CD14-positive monocyte (primary cell): ENCODE data around the gene KATNBL1. TPM values are rescaled to one million over a fixed set of nuclear protein-coding genes. Genes with fewer than 3 reads are reported as not detected.

Experiments used
- DNase-seq, 3 donors: peaks; one replicate each; pipeline ENCODE4 v3.0.0-alpha.2; 2011 to 2022
- H2AFZ ChIP-seq: 2 replicates; pipeline ENCODE4 v1.6.0; 2012; ENCODE audit warnings: mild to moderate bottlenecking, low read depth, low read length, inconsistent platforms; ENCODE audit not compliant: insufficient read depth, poor library complexity, severe bottlenecking
- H3K27ac ChIP-seq, 2 donors: 1 replicate in 1 of 2; 2 replicates in 1 of 2; pipeline ENCODE4 v1.5.1; 2012 to 2013; ENCODE audit warnings: low read length in 2 of 2, control low read depth in 1 of 2, inconsistent platforms in 1 of 2, low read depth in 1 of 2, mild to moderate bottlenecking in 1 of 2
- H3K27me3 ChIP-seq, 2 donors: one replicate each; pipeline versions ENCODE4 v1.6.0 to v1.6.1; 2011 to 2013; ENCODE audit warnings: low read length in 2 of 2; ENCODE audit not compliant: control insufficient read depth in 2 of 2, insufficient read depth in 2 of 2
- H3K36me3 ChIP-seq, 2 donors: replicated peaks in 1 of 2; 1 replicate in 1 of 2; 2 replicates in 1 of 2; pipeline versions ENCODE4 v1.5.1 to v1.6.1; 2012 to 2013; ENCODE audit warnings: low read length in 2 of 2, control low read depth in 1 of 2, inconsistent platforms in 1 of 2, mild to moderate bottlenecking in 1 of 2; ENCODE audit not compliant: insufficient read depth in 2 of 2, control insufficient read depth in 1 of 2
- H3K4me1 ChIP-seq, 2 donors: 1 replicate in 1 of 2; 2 replicates in 1 of 2; pipeline versions ENCODE4 v1.5.1 to v1.6.1; 2012 to 2013; ENCODE audit warnings: low read length in 2 of 2, control low read depth in 1 of 2, inconsistent platforms in 1 of 2, mild to moderate bottlenecking in 1 of 2, moderate library complexity in 1 of 2; ENCODE audit not compliant: insufficient read depth in 2 of 2, control insufficient read depth in 1 of 2
- H3K4me2 ChIP-seq: replicated peaks from 2 replicates; pipeline ENCODE3; 2012; ENCODE audit warnings: low read length, moderate library complexity, mild to moderate bottlenecking; ENCODE audit not compliant: poor library complexity, severe bottlenecking; ENCODE audit errors: extremely low read depth
- H3K4me3 ChIP-seq, 3 experiments: fragments of 200-600 bp in 1 of 3; sonication (generic) in 1 of 3; replicated peaks in 1 of 3; 1 replicate in 2 of 3; 2 replicates in 1 of 3; pipeline ENCODE4 v1.5.1; 2011 to 2013; ENCODE audit warnings: low read length in 3 of 3, mild to moderate bottlenecking in 3 of 3, control low read depth in 2 of 3, low read depth in 2 of 3, inconsistent platforms in 1 of 3, moderate library complexity in 1 of 3
- H3K79me2 ChIP-seq: 2 replicates; pipeline ENCODE4 v1.6.0; 2012; ENCODE audit warnings: mild to moderate bottlenecking, control low read depth, inconsistent platforms, low read length, moderate library complexity; ENCODE audit not compliant: insufficient read depth
- H3K9ac ChIP-seq: 2 replicates; pipeline ENCODE4 v1.6.0; 2017; ENCODE audit warnings: low read length, mild to moderate bottlenecking; ENCODE audit not compliant: insufficient read depth, poor library complexity, severe bottlenecking
- H3K9me3 ChIP-seq, 2 donors: replicated peaks in 1 of 2; 1 replicate in 1 of 2; 2 replicates in 1 of 2; pipeline versions ENCODE4 v1.5.1 to v1.6.1; 2012 to 2013; ENCODE audit warnings: low read length in 2 of 2, control low read depth in 1 of 2; ENCODE audit not compliant: control insufficient read depth in 1 of 2, insufficient read depth in 1 of 2
- H4K20me1 ChIP-seq: 2 replicates; pipeline ENCODE4 v1.6.0; 2012; ENCODE audit warnings: mild to moderate bottlenecking, low read length, control low read depth, moderate library complexity; ENCODE audit not compliant: insufficient read depth
- H3K27ac Mint-ChIP-seq, 7 donors: one replicate each; pipeline ENCODE4 v1.8.0; 2020; ENCODE audit warnings: mild to moderate bottlenecking in 7 of 7, mixed read lengths in 7 of 7, moderate library complexity in 6 of 7, inconsistent platforms in 2 of 7
- H3K27me3 Mint-ChIP-seq, 3 donors: one replicate each; pipeline ENCODE4 v1.8.0; 2021 to 2022; ENCODE audit warnings: low read depth in 3 of 3, mild to moderate bottlenecking in 3 of 3, mixed read lengths in 3 of 3, moderate library complexity in 3 of 3, inconsistent platforms in 1 of 3
- H3K36me3 Mint-ChIP-seq, 2 donors: one replicate each; pipeline ENCODE4 v1.8.0; 2020; ENCODE audit warnings: mixed read lengths in 2 of 2, inconsistent platforms in 1 of 2, mild to moderate bottlenecking in 1 of 2
- H3K4me1 Mint-ChIP-seq: one replicate; pipeline ENCODE4 v1.8.0; 2020; ENCODE audit warnings: mild to moderate bottlenecking, mixed read lengths
- H3K4me3 Mint-ChIP-seq, 2 donors: one replicate each; pipeline ENCODE4 v1.8.0; 2020; ENCODE audit warnings: mild to moderate bottlenecking in 2 of 2, mixed read lengths in 2 of 2, moderate library complexity in 1 of 2
- H3K9me3 Mint-ChIP-seq, 7 donors: one replicate each; pipeline ENCODE4 v1.8.0; 2020 to 2022; ENCODE audit warnings: mixed read lengths in 7 of 7, mild to moderate bottlenecking in 6 of 7, moderate library complexity in 6 of 7, inconsistent platforms in 2 of 7
- CTCF ChIP-seq: fragments of 200-600 bp; IDR thresholded peaks from one replicate; pipeline ENCODE4 v1.8.0; 2022; ENCODE audit warnings: antibody characterized with exemption, mild to moderate bottlenecking
- WGBS: methylation state at CpG from one replicate; pipeline ENCODE4 v1.1.5; 2013; ENCODE audit warnings: missing lambda C conversion rate; ENCODE audit not compliant: insufficient coverage; 5-methylcytosine and 5-hydroxymethylcytosine counted together
- intact Hi-C, 2 donors: fragments of 100-400 bp; cut with micrococcal nuclease; formaldehyde crosslinking; loops; one replicate each; pipeline versions ENCODE4 v1.15.0 to v1.15.1; 2023
- polyA plus RNA-seq, 3 donors: library from polyadenylated mRNA; depleted of rRNA in 1 of 3; unstranded in 2 of 3; stranded (reverse) in 1 of 3; fragments of 300-500 nt in 2 of 3; fragments of >200 nt in 1 of 3; fragmentation: Illumina TruSeq in 2 of 3; gene quantifications; 1 replicate in 2 of 3; 2 replicates in 1 of 3; pipeline ENCODE4 v1.2.3, GENCODE V29; 2012 to 2021

KATNBL1 gene
- polyA plus RNA-seq, 3 donors = 16.5 to 38.4 (median 37.7) TPM

DNA sequence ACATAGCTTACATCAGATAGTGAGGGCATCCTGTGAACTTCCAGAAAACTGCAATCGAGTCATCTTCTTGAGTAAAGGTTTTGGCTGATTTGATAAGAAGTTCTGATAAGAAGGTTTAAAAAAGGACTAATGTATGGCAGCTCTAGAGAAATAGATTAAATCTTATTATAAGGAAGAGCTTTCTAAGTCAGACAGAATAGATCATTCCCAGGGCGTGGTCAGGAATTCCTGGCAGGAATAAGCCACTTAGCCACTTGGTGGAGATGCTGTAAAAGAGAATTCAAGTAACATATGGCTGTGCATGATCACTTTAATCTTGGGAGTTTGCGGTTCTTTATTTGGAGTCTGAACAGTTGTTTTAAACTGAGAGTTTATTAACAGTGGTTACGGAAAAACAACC lies 90.6 kb downstream of the KATNBL1 start:
- Histone ChIP-seq H3K27me3 (no peaks in the 10 kb centered on the region), H3K27ac (no peak overlapping the region), H4K20me1 (no peaks in the 10 kb centered on the region), H3K4me1 (no peaks in the 10 kb centered on the region), H3K9me3 (no peaks in the 10 kb centered on the region), H3K4me2 (no peak overlapping the region), H2AFZ (no peak overlapping the region), H3K36me3 (no peaks in the 10 kb centered on the region), H3K9ac (no peak overlapping the region), H3K79me2 (no peaks in the 10 kb centered on the region), H3K4me3 (no peak overlapping the region)
- DNase-seq = no peak
- Mint-ChIP-seq H3K27me3 (peaks cover 4 to 10% (median 5%) of the 10 kb centered on the region in 3 donors), H3K9me3 (peaks cover 2 to 5% (median 4%) of the 10 kb centered on the region in 7 donors), H3K27ac (no peak overlapping the region), H3K4me1 (no peaks in the 10 kb centered on the region), H3K36me3 (no peaks in the 10 kb centered on the region), H3K4me3 (no peak overlapping the region)
- no peak for TF ChIP-seq CTCF
- no CpG with 5 or more reads among the region's 4 CpGs for WGBS
- intact Hi-C loops = no loop called here

- H2AFZ ChIP-seq = no peak overlapping the region
- Mint-ChIP-seq H3K4me1 (no peaks in the 10 kb centered on the region), H3K9me3 (peaks cover 0 to 4% (median 2%) of the 10 kb centered on the region in 7 donors), H3K4me3 (no peak overlapping the region), H3K27ac (no peak overlapping the region), H3K27me3 (peaks cover 3 to 21% (median 8%) of the 10 kb centered on the region in 3 donors), H3K36me3 (no peaks in the 10 kb centered on the region)
- no peaks in the 10 kb centered on the region for H3K9me3 ChIP-seq
- H3K79me2 ChIP-seq = no peaks in the 10 kb centered on the region
- no peak overlapping the region for H3K4me2 ChIP-seq
- intact Hi-C loops = no loop called here
- no peak for DNase-seq
- WGBS = 86% methylated on average over 2 of the region's 2 CpGs
- no peak overlapping the region for H3K27ac ChIP-seq
- no peaks in the 10 kb centered on the region for H3K27me3 ChIP-seq
- TF ChIP-seq CTCF = no peak
- no peak overlapping the region for H3K9ac ChIP-seq
- no peak overlapping the region for H3K4me3 ChIP-seq
- no peaks in the 10 kb centered on the region for H3K4me1 ChIP-seq
- no peaks in the 10 kb centered on the region for H4K20me1 ChIP-seq
- no peaks in the 10 kb centered on the region for H3K36me3 ChIP-seq
Observed at GRCh38 chr15:34116620-34117019, 93.3 kb downstream of the KATNBL1 start.
